ENCODE measurements around the gene PKD1.

Gene PKD1

GRCh38 chr16:2167068-2167638, 31.5 kb upstream of the PKD1 start:
- no peak for DNase-seq

- DNase-seq = no peak
Observed at GRCh38 chr16:2166263-2167067, 30.8 kb upstream of the PKD1 start.

- no peak for DNase-seq
Observed at GRCh38 chr16:2165861-2166260, 30.2 kb upstream of the PKD1 start.

GRCh38 chr16:2163211-2163881, 27.6 kb upstream of the PKD1 start:
- DNase-seq = peak; percentile 37

- no peak for DNase-seq
Observed at GRCh38 chr16:2162676-2163118, 27.0 kb upstream of the PKD1 start.

GRCh38 chr16:2161911-2162310, 26.2 kb upstream of the PKD1 start:
- DNase-seq = no peak

GRCh38 chr16:2160915-2161551, 25.3 kb upstream of the PKD1 start:
- DNase-seq = no peak

GRCh38 chr16:2159175-2159838, 23.6 kb upstream of the PKD1 start:
- DNase-seq = no peak

GRCh38 chr16:2158262-2158638, 22.6 kb upstream of the PKD1 start:
- DNase-seq = no peak

- no peak for DNase-seq
Observed at GRCh38 chr16:2157480-2158261, 22.0 kb upstream of the PKD1 start.

- no peak for DNase-seq
Observed at GRCh38 chr16:2156849-2157224, 21.1 kb upstream of the PKD1 start.

GRCh38 chr16:2155977-2156848, 20.5 kb upstream of the PKD1 start:
- no peak for DNase-seq

- DNase-seq = peak; percentile 100
Observed at GRCh38 chr16:2155091-2155950, 19.6 kb upstream of the PKD1 start, which contains the start of gene TRAF7. Gene TRAF7 (plus strand): TSS chr16:2155782. CDS start chr16:2163921, 8,139 bp downstream.

GRCh38 chr16:2154533-2155090, 18.9 kb upstream of the PKD1 start:
- DNase-seq = no peak

GRCh38 chr16:2152695-2153506, 17.2 kb upstream of the PKD1 start:
- DNase-seq = no peak

- DNase-seq = no peak
Observed at GRCh38 chr16:2151188-2152091, 15.7 kb upstream of the PKD1 start.

- DNase-seq = no peak
Observed at GRCh38 chr16:2150418-2151187, 14.9 kb upstream of the PKD1 start.

Measured in CD4-positive, alpha-beta T cell treated with Interleukin-17A for 1 hour (primary cell).